T-helper 2 cell (primary cell): Measurements from ENCODE around the gene MAP3K1.

Experiments
- DNase-seq, 5 experiments: peaks; one replicate each; pipeline versions ENCODE4 v3.0.0 to v3.0.0-alpha.2; 2012 to 2022

Gene MAP3K1

GRCh38 chr5:56909294-56910209, 94.2 kb downstream of the MAP3K1 start, which contains the start of gene SETD9:
Gene SETD9 (plus strand): TSS chr5:56909596. CDS start chr5:56909646, 50 bp downstream.
- peak; percentile 75 to 93 (median 77) for DNase-seq

- DNase-seq = peak in 4 of 5 experiments; percentile 6 to 40 (median 9)
These were observed 95.0 kb downstream of the MAP3K1 start for GRCh38 chr5:56910210-56910965.

GRCh38 chr5:56913766-56914165, 98.4 kb downstream of the MAP3K1 start:
- DNase-seq = no peak

GRCh38 chr5:56914678-56915077, 99.3 kb downstream of the MAP3K1 start:
- DNase-seq = no peak

GRCh38 chr5:56917534-56917933, 102.2 kb downstream of the MAP3K1 start:
- no peak for DNase-seq

GRCh38 chr5:56918054-56918453, 102.7 kb downstream of the MAP3K1 start:
- no peak for DNase-seq

- no peak for DNase-seq
These were observed 104.8 kb downstream of the MAP3K1 start for GRCh38 chr5:56919942-56920662.

GRCh38 chr5:56922922-56923321, 107.6 kb downstream of the MAP3K1 start:
- no peak for DNase-seq

- DNase-seq = no peak
These were observed 119.0 kb downstream of the MAP3K1 start for GRCh38 chr5:56934325-56934724.

- DNase-seq = no peak
These were observed 123.5 kb downstream of the MAP3K1 start for GRCh38 chr5:56938858-56939257.

GRCh38 chr5:56941981-56942380, 126.6 kb downstream of the MAP3K1 start:
- DNase-seq = no peak
